H9 (cell line): ENCODE measurements around the gene KIAA1671. TPM values are rescaled to one million over a fixed set of nuclear protein-coding genes. Genes with fewer than 3 reads are reported as not detected.

ENCODE experiments used
- DNase-seq: peaks from one replicate; pipeline ENCODE4 v3.0.0-alpha.2; 2017
- H2AFZ ChIP-seq: one replicate; pipeline ENCODE4 v1.6.1; 2013; ENCODE audit warnings: mild to moderate bottlenecking, low read length, control low read depth, moderate library complexity
- H2AK5ac ChIP-seq: 2 replicates; pipeline ENCODE4 v1.6.1; 2013; ENCODE audit warnings: low read length, control low read depth, mixed read lengths; ENCODE audit not compliant: insufficient read length
- H2BK120ac ChIP-seq: one replicate; pipeline ENCODE4 v1.6.1; 2013; ENCODE audit warnings: low read depth, mild to moderate bottlenecking, low read length, control low read depth, inconsistent platforms; ENCODE audit not compliant: poor library complexity, severe bottlenecking
- H2BK12ac ChIP-seq: 2 replicates; pipeline ENCODE4 v1.6.1; 2013; ENCODE audit warnings: low read length, control low read depth, mixed read lengths, low read depth; ENCODE audit not compliant: insufficient read length
- H2BK15ac ChIP-seq: 2 replicates; pipeline ENCODE4 v1.6.1; 2013; ENCODE audit warnings: low read depth, low read length, control low read depth
- H2BK20ac ChIP-seq: one replicate; pipeline ENCODE4 v1.6.1; 2013; ENCODE audit warnings: low read depth, mild to moderate bottlenecking, low read length, control low read depth, inconsistent platforms; ENCODE audit not compliant: poor library complexity, severe bottlenecking
- H2BK5ac ChIP-seq: 2 replicates; pipeline ENCODE4 v1.6.1; 2013; ENCODE audit warnings: low read length, control low read depth, mixed read lengths; ENCODE audit not compliant: insufficient read length
- H3K14ac ChIP-seq: 2 replicates; pipeline ENCODE4 v1.6.1; 2013; ENCODE audit warnings: low read length, control low read depth; ENCODE audit not compliant: insufficient read depth
- H3K18ac ChIP-seq: 2 replicates; pipeline ENCODE4 v1.6.1; 2013; ENCODE audit warnings: low read depth, mild to moderate bottlenecking, mixed read lengths, low read length, control low read depth; ENCODE audit not compliant: insufficient read length
- H3K23ac ChIP-seq: 2 replicates; pipeline ENCODE4 v1.6.1; 2013; ENCODE audit warnings: low read length, control low read depth, mixed read lengths, low read depth; ENCODE audit not compliant: insufficient read length
- H3K23me2 ChIP-seq: 2 replicates; pipeline ENCODE4 v1.6.1; 2013; ENCODE audit warnings: low read depth, mild to moderate bottlenecking, mixed read lengths, low read length, control low read depth; ENCODE audit not compliant: insufficient read length, poor library complexity, severe bottlenecking
- H3K27ac ChIP-seq: 2 replicates; pipeline ENCODE4 v1.5.1; 2013; ENCODE audit warnings: low read length, control low read depth, mixed read lengths, low read depth; ENCODE audit not compliant: insufficient read length
- H3K27me3 ChIP-seq: 2 replicates; pipeline ENCODE4 v1.6.1; 2013; ENCODE audit warnings: low read length, control low read depth, inconsistent platforms; ENCODE audit not compliant: insufficient read depth
- H3K4ac ChIP-seq: 2 replicates; pipeline ENCODE4 v1.6.1; 2013; ENCODE audit warnings: low read depth, mild to moderate bottlenecking, control low read depth, inconsistent platforms, low read length, moderate library complexity
- H3K4me1 ChIP-seq: 2 replicates; pipeline ENCODE4 v1.6.1; 2013; ENCODE audit warnings: low read length, control low read depth, inconsistent platforms; ENCODE audit not compliant: insufficient read depth
- H3K4me2 ChIP-seq: 2 replicates; pipeline ENCODE4 v1.6.1; 2013; ENCODE audit warnings: low read length, control low read depth, mixed read lengths; ENCODE audit not compliant: insufficient read length, insufficient read depth
- H3K56ac ChIP-seq: 2 replicates; pipeline ENCODE4 v1.6.1; 2013; ENCODE audit warnings: low read depth, mild to moderate bottlenecking, mixed read lengths, low read length, control low read depth; ENCODE audit not compliant: insufficient read length
- H3K79me1 ChIP-seq: 2 replicates; pipeline ENCODE4 v1.6.1; 2013; ENCODE audit warnings: low read depth, mild to moderate bottlenecking, moderate library complexity, low read length, control low read depth, inconsistent platforms; ENCODE audit not compliant: insufficient read depth, poor library complexity, severe bottlenecking
- H3K79me2 ChIP-seq: 2 replicates; pipeline ENCODE4 v1.6.1; 2013; ENCODE audit warnings: low read length, control low read depth, inconsistent platforms; ENCODE audit not compliant: insufficient read depth
- H3K9ac ChIP-seq: 2 replicates; pipeline ENCODE4 v1.6.1; 2013; ENCODE audit warnings: low read length, control low read depth, mixed read lengths; ENCODE audit not compliant: insufficient read length; ENCODE audit errors: extremely low read depth
- H3K9me3 ChIP-seq: one replicate; pipeline ENCODE4 v1.6.1; 2013; ENCODE audit warnings: low read depth, low read length, inconsistent platforms; ENCODE audit not compliant: control insufficient read depth
- H3T11ph ChIP-seq: one replicate; pipeline ENCODE4 v1.6.1; 2013; ENCODE audit warnings: mild to moderate bottlenecking, low read length, control low read depth, inconsistent platforms
- H4K20me1 ChIP-seq: one replicate; pipeline ENCODE4 v1.6.1; 2013; ENCODE audit not compliant: control insufficient read depth, insufficient read length, insufficient read depth
- H4K5ac ChIP-seq: 2 replicates; pipeline ENCODE4 v1.6.1; 2013; ENCODE audit warnings: low read depth, mild to moderate bottlenecking, mixed read lengths, low read length, control low read depth; ENCODE audit not compliant: insufficient read length
- H4K8ac ChIP-seq: replicated peaks from 2 replicates; pipeline ENCODE4 v1.6.1; 2013; ENCODE audit warnings: low read length, control low read depth, mixed read lengths, low read depth; ENCODE audit not compliant: insufficient read length
- H4K91ac ChIP-seq: 2 replicates; pipeline ENCODE4 v1.6.1; 2013; ENCODE audit warnings: low read depth, mild to moderate bottlenecking, moderate library complexity, mixed read lengths, low read length, control low read depth; ENCODE audit not compliant: insufficient read length
- H3K27ac Mint-ChIP-seq, 3 experiments: 2 replicates in 2 of 3; 3 replicates in 1 of 3; pipeline ENCODE4 v1.8.0; 2020 to 2021; ENCODE audit warnings: mixed read lengths in 3 of 3, mild to moderate bottlenecking in 1 of 3, moderate library complexity in 1 of 3
- H3K27me3 Mint-ChIP-seq: 2 replicates; pipeline ENCODE4 v1.8.0; 2021; ENCODE audit warnings: low read depth, mild to moderate bottlenecking, moderate library complexity, mixed read lengths
- H3K36me3 Mint-ChIP-seq, 3 experiments: 2 replicates in 2 of 3; 3 replicates in 1 of 3; pipeline ENCODE4 v1.8.0; 2020 to 2021; ENCODE audit warnings: low read depth in 3 of 3, mixed read lengths in 3 of 3; ENCODE audit not compliant: insufficient read depth in 1 of 3
- H3K4me1 Mint-ChIP-seq, 2 experiments: 2 replicates each; pipeline ENCODE4 v1.8.0; 2020; ENCODE audit warnings: mixed read lengths in 2 of 2
- H3K4me3 Mint-ChIP-seq, 2 experiments: 2 replicates in 1 of 2; 3 replicates in 1 of 2; pipeline ENCODE4 v1.8.0; 2020 to 2021; ENCODE audit warnings: mild to moderate bottlenecking in 2 of 2, mixed read lengths in 2 of 2, moderate library complexity in 1 of 2
- H3K9me3 Mint-ChIP-seq, 2 experiments: 2 replicates in 1 of 2; 3 replicates in 1 of 2; pipeline ENCODE4 v1.8.0; 2020; ENCODE audit warnings: mild to moderate bottlenecking in 2 of 2, mixed read lengths in 2 of 2, moderate library complexity in 1 of 2
- WGBS: extraction: QIAGEN DNeasy Blood & Tissue Kit; methylation state at CpG from one replicate; pipeline ENCODE4 v1.1.7; 2013; ENCODE audit warnings: missing lambda C conversion rate, low lambda C conversion rate, mixed read lengths; ENCODE audit not compliant: insufficient read length; ENCODE audit errors: extremely low coverage; 5-methylcytosine and 5-hydroxymethylcytosine counted together
- total RNA-seq: library from RNA; stranded (reverse); gene quantifications from 2 replicates; pipeline ENCODE4 v1.2.1, GENCODE V29; 2021
- TF ChIP-seq, protein P1 (sequence below): fragments of 200-600 bp; sonication (generic); conservative IDR thresholded peaks from 3 replicates; pipeline ENCODE4 v1.8.0; 2021; ENCODE audit warnings: antibody characterized with exemption, mild to moderate bottlenecking

KIAA1671 gene
- total RNA-seq, 1 experiment from 2014 or later = 22.6 TPM

DNA sequence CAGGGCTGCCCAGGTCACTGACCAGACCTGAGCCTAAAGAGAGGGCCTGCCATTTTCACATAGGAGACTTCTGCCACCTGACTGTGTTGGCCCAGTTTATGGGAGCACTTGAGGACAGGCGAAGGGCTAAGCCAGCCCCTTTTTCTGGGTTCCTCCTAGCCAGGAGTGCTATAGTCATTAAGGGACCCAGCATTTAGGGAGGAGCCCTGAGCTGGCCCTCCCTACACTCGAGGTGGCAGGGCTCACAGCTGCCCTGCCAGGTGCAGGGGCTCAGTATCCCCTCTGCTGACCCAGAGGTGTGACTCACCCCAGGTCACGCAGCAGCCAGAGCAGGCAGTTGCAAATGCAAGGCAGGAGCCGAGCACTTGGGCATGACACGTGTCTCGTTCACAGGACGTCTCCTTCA, 160.8 kb downstream of the KIAA1671 start:
- Histone ChIP-seq H4K20me1 (peaks cover 2% of the 10 kb centered on the region), H3T11ph (no peak overlapping the region), H2BK120ac (no peak overlapping the region), H2AK5ac (no peak overlapping the region), H3K14ac (no peak overlapping the region), H3K79me2 (no peaks in the 10 kb centered on the region), H3K23ac (no peak overlapping the region), H3K4me1 (no peaks in the 10 kb centered on the region; the same call in 1 of the 2 replicates), H3K56ac (no peak overlapping the region), H3K4ac (no peak overlapping the region), H3K4me2 (no peak overlapping the region), H2BK15ac (no peak overlapping the region), H2BK20ac (no peak overlapping the region), H3K27me3 (no peaks in the 10 kb centered on the region), H4K8ac (no peak overlapping the region), H2BK5ac (no peak overlapping the region), H3K79me1 (no peaks in the 10 kb centered on the region), H3K27ac (no peak overlapping the region), H4K91ac (no peak overlapping the region), H3K9ac (no peak overlapping the region), H3K18ac (no peak overlapping the region), H3K9me3 (no peaks in the 10 kb centered on the region), H3K23me2 (peaks cover 11% of the 10 kb centered on the region), H4K5ac (no peak overlapping the region), H2BK12ac (no peak overlapping the region), H2AFZ (no peak overlapping the region)
- peaks cover 2 to 6% (median 4%) of the 10 kb centered on the region in 3 experiments; a peak in 2 of 7 replicates for H3K36me3 Mint-ChIP-seq
- DNase-seq = no peak
- TF ChIP-seq, protein P1, sequence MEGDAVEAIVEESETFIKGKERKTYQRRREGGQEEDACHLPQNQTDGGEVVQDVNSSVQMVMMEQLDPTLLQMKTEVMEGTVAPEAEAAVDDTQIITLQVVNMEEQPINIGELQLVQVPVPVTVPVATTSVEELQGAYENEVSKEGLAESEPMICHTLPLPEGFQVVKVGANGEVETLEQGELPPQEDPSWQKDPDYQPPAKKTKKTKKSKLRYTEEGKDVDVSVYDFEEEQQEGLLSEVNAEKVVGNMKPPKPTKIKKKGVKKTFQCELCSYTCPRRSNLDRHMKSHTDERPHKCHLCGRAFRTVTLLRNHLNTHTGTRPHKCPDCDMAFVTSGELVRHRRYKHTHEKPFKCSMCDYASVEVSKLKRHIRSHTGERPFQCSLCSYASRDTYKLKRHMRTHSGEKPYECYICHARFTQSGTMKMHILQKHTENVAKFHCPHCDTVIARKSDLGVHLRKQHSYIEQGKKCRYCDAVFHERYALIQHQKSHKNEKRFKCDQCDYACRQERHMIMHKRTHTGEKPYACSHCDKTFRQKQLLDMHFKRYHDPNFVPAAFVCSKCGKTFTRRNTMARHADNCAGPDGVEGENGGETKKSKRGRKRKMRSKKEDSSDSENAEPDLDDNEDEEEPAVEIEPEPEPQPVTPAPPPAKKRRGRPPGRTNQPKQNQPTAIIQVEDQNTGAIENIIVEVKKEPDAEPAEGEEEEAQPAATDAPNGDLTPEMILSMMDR = no peak
- no peaks in the 10 kb centered on the region; the same call in 1 of the 2 replicates for H3K27me3 Mint-ChIP-seq
- peaks cover 0 to 3% of the 10 kb centered on the region in 2 experiments; a peak in 2 of 5 replicates for H3K9me3 Mint-ChIP-seq
- peak overlapping the region in 1 of 2 experiments; percentile 67; a peak in 1 of 5 replicates for H3K4me3 Mint-ChIP-seq
- H3K4me1 Mint-ChIP-seq = peaks cover 31 to 33% of the 10 kb centered on the region in 2 experiments
- WGBS = no CpG with 5 or more reads among the region's 7 CpGs
- H3K27ac Mint-ChIP-seq = no peak overlapping the region
